PC-9 (cell line): ENCODE results near the gene SYNPO2L. TPM values are rescaled to one million over a fixed set of nuclear protein-coding genes. Genes with fewer than 3 reads are reported as not detected.

ENCODE experiments used
- BruUV-seq: library from RNA; stranded (reverse); fragments of 400-500 nt; replicated peaks from 2 replicates; lab custom pipeline; 2021; lab: Mats Ljungman, UMichigan
- CTCF ChIA-PET: fragments of 300-600 bp; sonication (Branson Sonifier 250); formaldehyde crosslinking; loops from one replicate; lab custom pipeline; 2022; ENCODE audit warnings: antibody characterized with exemption; lab: Charles Lee
- POLR2A ChIA-PET: fragments of 300-600 bp; sonication (Branson Sonifier 250); formaldehyde crosslinking; loops from one replicate; lab custom pipeline; 2022; ENCODE audit warnings: antibody characterized with exemption; ENCODE audit not compliant: unreplicated experiment; lab: Charles Lee
- DNase-seq, 2 experiments: peaks; one replicate each; pipeline versions ENCODE4 v3.0.0 to v3.0.0-alpha.2; 2015 to 2022; ENCODE audit warnings: mixed read lengths in 1 of 2
- H2AFZ ChIP-seq: fragments of 200-600 bp; sonication (generic); 2 replicates; pipeline ENCODE4 v1.8.1; 2017; ENCODE audit warnings: antibody characterized with exemption
- H3F3A ChIP-seq: fragments of 200-600 bp; sonication (generic); 2 replicates; pipeline ENCODE4 v1.8.1; 2017; ENCODE audit warnings: antibody characterized with exemption, mild to moderate bottlenecking, low read depth; ENCODE audit not compliant: insufficient read depth
- H3K27ac ChIP-seq: fragments of 200-600 bp; sonication (generic); 2 replicates; pipeline ENCODE4 v1.6.1; 2016; ENCODE audit warnings: mixed run types
- H3K27me3 ChIP-seq: fragments of 200-600 bp; sonication (generic); 2 replicates; pipeline ENCODE4 v1.6.1; 2016; ENCODE audit warnings: low read depth, mixed run types; ENCODE audit not compliant: insufficient read depth
- H3K36me3 ChIP-seq: fragments of 200-600 bp; sonication (generic); 2 replicates; pipeline ENCODE4 v1.6.1; 2016; ENCODE audit warnings: low read depth, mixed run types
- H3K4me1 ChIP-seq: fragments of 200-600 bp; sonication (generic); replicated peaks from 2 replicates; pipeline ENCODE4 v1.6.1; 2016; ENCODE audit warnings: mixed run types; ENCODE audit not compliant: insufficient read depth
- H3K4me2 ChIP-seq: fragments of 200-600 bp; sonication (generic); 2 replicates; pipeline ENCODE4 v1.6.1; 2017; ENCODE audit warnings: mixed run types
- H3K4me3 ChIP-seq: fragments of 200-600 bp; sonication (generic); 2 replicates; pipeline ENCODE4 v1.6.1; 2016; ENCODE audit warnings: mixed run types
- H3K79me2 ChIP-seq: fragments of 200-600 bp; sonication (generic); 2 replicates; pipeline ENCODE4 v1.6.1; 2017; ENCODE audit warnings: low read depth, mixed run types
- H3K9me2 ChIP-seq: fragments of 200-600 bp; sonication (generic); 2 replicates; pipeline ENCODE4 v1.8.1; 2017; ENCODE audit warnings: mild to moderate bottlenecking; ENCODE audit not compliant: insufficient read depth
- H3K9me3 ChIP-seq: fragments of 200-600 bp; sonication (generic); 2 replicates; pipeline ENCODE4 v1.8.1; 2016; ENCODE audit warnings: low read depth; ENCODE audit not compliant: insufficient read depth
- H4K20me1 ChIP-seq: fragments of 200-600 bp; sonication (generic); 2 replicates; pipeline ENCODE4 v1.8.1; 2017; ENCODE audit not compliant: insufficient read depth
- CTCF ChIP-seq: fragments of 200-600 bp; sonication (generic); conservative IDR thresholded peaks from 2 replicates; pipeline ENCODE4 v1.6.1; 2017; ENCODE audit warnings: mixed run types, antibody characterized with exemption, mild to moderate bottlenecking, moderate library complexity
- EZH2 ChIP-seq: fragments of 200-600 bp; sonication (generic); IDR thresholded peaks from 2 replicates; pipeline ENCODE4 v1.8.0; 2017; ENCODE audit warnings: antibody characterized with exemption, low read depth
- intact Hi-C: fragments of 100-400 bp; cut with micrococcal nuclease; formaldehyde crosslinking; loops from one replicate; pipeline ENCODE4 v1.10.0; 2022; ENCODE audit not compliant: unreplicated experiment
- total RNA-seq: library from RNA; stranded (reverse); gene quantifications from 2 replicates; pipeline ENCODE4 v1.2.3, GENCODE V29; 2021

Gene SYNPO2L
- total RNA-seq, 1 experiment from 2014 or later: 0.76 TPM

- Histone ChIP-seq H3K27ac (no peak overlapping the region), H2AFZ (no peak overlapping the region), H3K4me1 (peaks cover 4% of the 10 kb centered on the region), H3K4me3 (no peak overlapping the region), H3K79me2 (no peaks in the 10 kb centered on the region), H3K9me3 (no peaks in the 10 kb centered on the region), H3K9me2 (no peaks in the 10 kb centered on the region), H4K20me1 (no peaks in the 10 kb centered on the region), H3K4me2 (no peak overlapping the region), H3F3A (no peaks in the 10 kb centered on the region), H3K27me3 (no peaks in the 10 kb centered on the region), H3K36me3 (no peaks in the 10 kb centered on the region)
- DNase-seq: no peak
- no peak for TF ChIP-seq CTCF
- TF ChIP-seq EZH2: no peak
- BruUV-seq: no TSS peak
- CTCF ChIA-PET: no interaction called here
- POLR2A ChIA-PET: no interaction called here
- intact Hi-C loops: no loop called here
Observed at GRCh38 chr10:73646598-73647041, 9.2 kb downstream of the SYNPO2L start.

- TF ChIP-seq EZH2 (no peak), CTCF (no peak)
- H3K4me3 ChIP-seq: no peak overlapping the region
- no peak overlapping the region for H3K4me2 ChIP-seq
- POLR2A ChIA-PET: no interaction called here
- H3K27me3 ChIP-seq: no peaks in the 10 kb centered on the region
- CTCF ChIA-PET: no interaction called here
- H3K9me2 ChIP-seq: no peaks in the 10 kb centered on the region
- no peaks in the 10 kb centered on the region for H3K9me3 ChIP-seq
- no peaks in the 10 kb centered on the region for H3K79me2 ChIP-seq
- H3K27ac ChIP-seq: no peak overlapping the region
- no peaks in the 10 kb centered on the region for H4K20me1 ChIP-seq
- intact Hi-C loops: no loop called here
- no peak overlapping the region for H2AFZ ChIP-seq
- no peaks in the 10 kb centered on the region for H3K36me3 ChIP-seq
- DNase-seq: no peak
- H3F3A ChIP-seq: no peaks in the 10 kb centered on the region
- H3K4me1 ChIP-seq: peaks cover 7% of the 10 kb centered on the region
- no TSS peak for BruUV-seq
Observed at GRCh38 chr10:73645251-73645650, 10.6 kb downstream of the SYNPO2L start.

DNA sequence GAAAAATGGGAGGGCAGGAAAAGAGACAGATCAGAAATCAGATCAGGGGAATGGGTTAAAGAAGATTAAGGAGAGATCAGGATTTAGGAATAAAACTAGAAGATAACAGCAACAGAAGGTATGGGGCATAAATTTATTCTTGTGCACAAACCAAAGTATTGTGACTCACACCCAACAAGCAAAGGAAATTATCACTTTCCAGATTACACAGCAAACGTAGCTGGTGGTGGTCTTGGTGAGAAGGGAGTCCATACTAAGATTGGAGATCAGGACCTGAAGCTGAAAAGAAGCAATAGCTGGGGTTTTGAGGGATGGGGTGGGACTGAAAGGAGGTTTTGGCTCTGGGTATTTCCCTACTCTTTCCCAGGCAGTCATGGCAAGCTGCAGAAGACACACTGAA lies 11.1 kb downstream of the SYNPO2L start:
- H3K27ac ChIP-seq: no peak overlapping the region
- H3K4me3 ChIP-seq: no peak overlapping the region
- no peaks in the 10 kb centered on the region for H4K20me1 ChIP-seq
- peaks cover 7% of the 10 kb centered on the region for H3K4me1 ChIP-seq
- H2AFZ ChIP-seq: no peak overlapping the region
- no peaks in the 10 kb centered on the region for H3K79me2 ChIP-seq
- no peaks in the 10 kb centered on the region for H3K27me3 ChIP-seq
- DNase-seq: no peak
- intact Hi-C loops: loop anchor here (1.0 kb wide), 1 partner anchor 115 kb away; no protein-coding TSS in a partner anchor
- no peaks in the 10 kb centered on the region for H3K9me3 ChIP-seq
- no TSS peak for BruUV-seq
- H3K9me2 ChIP-seq: no peaks in the 10 kb centered on the region
- TF ChIP-seq CTCF: no peak
- TF ChIP-seq EZH2: no peak
- ChIA-PET POLR2A (no interaction called here), CTCF (interaction anchor here (2.4 kb wide), 1 partner anchor 115 kb away, joined by 24 read pairs; no protein-coding TSS in a partner anchor)
- H3F3A ChIP-seq: no peaks in the 10 kb centered on the region
- no peaks in the 10 kb centered on the region for H3K36me3 ChIP-seq
- H3K4me2 ChIP-seq: no peak overlapping the region
